Astrocyte of the hippocampus (primary cell): Measurements from ENCODE around the gene BST1.
A peak's percentile ranks its signal among the peaks of the same experiment; 100 is the strongest.
"Not testable (repeated sequence)": the region's sequence is repeated elsewhere in the genome, so short reads cannot be mapped to it uniquely, and the experiment has no call there.

Experiments used
- DNase-seq: peaks from one replicate; pipeline ENCODE4 v3.0.0; 2011; ENCODE audit warnings: low read depth, low spot score

BST1 gene

GRCh38 chr4:15744016-15744545, 41.2 kb downstream of the BST1 start:
- DNase-seq, result peak; percentile 44

GRCh38 chr4:15746110-15746509, 43.2 kb downstream of the BST1 start:
- DNase-seq, result no peak

GRCh38 chr4:15749001-15749400, 46.1 kb downstream of the BST1 start:
- no peak for DNase-seq

- no peak for DNase-seq
Measured at GRCh38 chr4:15751153-15751552, 48.3 kb downstream of the BST1 start.

- DNase-seq, result no peak
Measured at GRCh38 chr4:15753081-15753480, 50.2 kb downstream of the BST1 start.

GRCh38 chr4:15753786-15754185, 50.9 kb downstream of the BST1 start:
- no peak for DNase-seq

GRCh38 chr4:15754323-15754722, 51.5 kb downstream of the BST1 start:
- DNase-seq, result peak; percentile 46

GRCh38 chr4:15755321-15756155, 52.7 kb downstream of the BST1 start:
- peak; percentile 61 for DNase-seq

- peak; percentile 60 for DNase-seq
Measured at GRCh38 chr4:15756361-15756861, 53.5 kb downstream of the BST1 start.

- no peak for DNase-seq
Measured at GRCh38 chr4:15757054-15757453, 54.2 kb downstream of the BST1 start.

- DNase-seq, result no peak
Measured at GRCh38 chr4:15758294-15758693, 55.4 kb downstream of the BST1 start.

- DNase-seq, result not testable (repeated sequence)
Measured at GRCh38 chr4:15762460-15762859, 59.6 kb downstream of the BST1 start.

- no peak for DNase-seq
Measured at GRCh38 chr4:15765391-15765790, 62.5 kb downstream of the BST1 start.

GRCh38 chr4:15765910-15766697, 63.2 kb downstream of the BST1 start:
- DNase-seq, result no peak

GRCh38 chr4:15766821-15767220, 64.0 kb downstream of the BST1 start:
- no peak for DNase-seq

GRCh38 chr4:15769202-15769601, 66.3 kb downstream of the BST1 start:
- no peak for DNase-seq

- no peak for DNase-seq
Measured at GRCh38 chr4:15771216-15772058, 68.6 kb downstream of the BST1 start.

GRCh38 chr4:15774020-15774420, 71.2 kb downstream of the BST1 start:
- peak; percentile 19 for DNase-seq

GRCh38 chr4:15776871-15777648, 74.2 kb downstream of the BST1 start:
- DNase-seq, result no peak

GRCh38 chr4:15777697-15778288, 74.9 kb downstream of the BST1 start:
- no peak for DNase-seq
